ENCODE data around the gene NPLOC4. TPM values are rescaled to one million over a fixed set of nuclear protein-coding genes. Genes with fewer than 3 reads are reported as not detected.

Gene NPLOC4
- total RNA-seq, 1 experiment from 2014 or later = 208 TPM

- ChIA-PET CTCF (no interaction called here), POLR2A (ENCODE audit: unreplicated experiment) (no interaction called here)
- no peaks in the 10 kb centered on the region for H3K9me2 ChIP-seq (ENCODE audit: insufficient read depth)
- DNase-seq = no peak
- no TSS peak for BruUV-seq (replicated peaks)
- no peaks in the 10 kb centered on the region for H3K9me3 ChIP-seq (ENCODE audit: insufficient read depth, low read depth)
- no peaks in the 10 kb centered on the region for H4K20me1 ChIP-seq (ENCODE audit: insufficient read depth)
- H3K4me1 ChIP-seq (replicated peaks; ENCODE audit: insufficient read depth) = peaks cover 10% of the 10 kb centered on the region
- intact Hi-C loops (cut with micrococcal nuclease; ENCODE audit: unreplicated experiment) = no loop called here
- no peak overlapping the region for H3K4me2 ChIP-seq
- H3K27ac ChIP-seq = no peak overlapping the region
- peaks cover 38% of the 10 kb centered on the region for H3F3A ChIP-seq (ENCODE audit: insufficient read depth, low read depth)
- TF ChIP-seq EZH2 (IDR thresholded peaks at IDR 0.05; ENCODE audit: low read depth) (no peak), CTCF (conservative IDR thresholded peaks at IDR 0.05) (no peak)
- no peaks in the 10 kb centered on the region for H3K79me2 ChIP-seq (ENCODE audit: low read depth)
- H3K27me3 ChIP-seq (ENCODE audit: insufficient read depth, low read depth) = no peaks in the 10 kb centered on the region
- no peaks in the 10 kb centered on the region for H3K36me3 ChIP-seq (ENCODE audit: low read depth)
- no peak overlapping the region for H3K4me3 ChIP-seq
- no peak overlapping the region for H2AFZ ChIP-seq
Observed at GRCh38 chr17:81556863-81557262, 80.0 kb downstream of the NPLOC4 start.

- no peak overlapping the region for H3K4me2 ChIP-seq
- no peaks in the 10 kb centered on the region for H3K9me3 ChIP-seq (ENCODE audit: insufficient read depth, low read depth)
- CTCF ChIA-PET = interaction anchor here (0.6 to 0.9 kb wide), 2 partner anchors 8 to 10 kb away, joined by 3 to 14 read pairs; no protein-coding TSS in a partner anchor
- no peak overlapping the region for H3K4me3 ChIP-seq
- intact Hi-C loops (cut with micrococcal nuclease; ENCODE audit: unreplicated experiment) = no loop called here
- H2AFZ ChIP-seq = no peak overlapping the region
- POLR2A ChIA-PET (ENCODE audit: unreplicated experiment) = interaction anchor here (0.6 kb wide), 2 partner anchors 86 to 155 kb away, joined by 3 to 14 read pairs; no protein-coding TSS in a partner anchor
- no TSS peak for BruUV-seq (replicated peaks)
- no peaks in the 10 kb centered on the region for H3K9me2 ChIP-seq (ENCODE audit: insufficient read depth)
- TF ChIP-seq CTCF (conservative IDR thresholded peaks at IDR 0.05) (no peak), EZH2 (IDR thresholded peaks at IDR 0.05; ENCODE audit: low read depth) (no peak)
- peaks cover 36% of the 10 kb centered on the region for H3F3A ChIP-seq (ENCODE audit: insufficient read depth, low read depth)
- no peak overlapping the region for H3K27ac ChIP-seq
- H3K4me1 ChIP-seq (replicated peaks; ENCODE audit: insufficient read depth) = peaks cover 10% of the 10 kb centered on the region
- no peaks in the 10 kb centered on the region for H4K20me1 ChIP-seq (ENCODE audit: insufficient read depth)
- H3K36me3 ChIP-seq (ENCODE audit: low read depth) = no peaks in the 10 kb centered on the region
- H3K27me3 ChIP-seq (ENCODE audit: insufficient read depth, low read depth) = no peaks in the 10 kb centered on the region
- H3K79me2 ChIP-seq (ENCODE audit: low read depth) = peaks cover 5% of the 10 kb centered on the region; the same call in 1 of the 2 replicates
- DNase-seq = no peak
Observed at GRCh38 chr17:81556175-81556691, 80.7 kb downstream of the NPLOC4 start.

GRCh38 chr17:81553616-81554181, 83.2 kb downstream of the NPLOC4 start:
- peak in 1 of 2 experiments; percentile 54 for DNase-seq
- H3K27ac ChIP-seq = 0 out of 2 replicates have a peak overlapping the region, but pooled peaks have one; percentile 16
- H3K4me2 ChIP-seq = peak overlapping the region; percentile 80
- ChIA-PET CTCF (no interaction called here), POLR2A (ENCODE audit: unreplicated experiment) (no interaction called here)
- H3K4me3 ChIP-seq = peak overlapping the region; percentile 62; the same call in 1 of the 2 replicates
- peaks cover 10% of the 10 kb centered on the region for H3K4me1 ChIP-seq (replicated peaks; ENCODE audit: insufficient read depth)
- peaks cover 36% of the 10 kb centered on the region for H3F3A ChIP-seq (ENCODE audit: insufficient read depth, low read depth)
- H3K36me3 ChIP-seq (ENCODE audit: low read depth) = no peaks in the 10 kb centered on the region
- no peaks in the 10 kb centered on the region for H4K20me1 ChIP-seq (ENCODE audit: insufficient read depth)
- no peaks in the 10 kb centered on the region for H3K27me3 ChIP-seq (ENCODE audit: insufficient read depth, low read depth)
- H3K9me3 ChIP-seq (ENCODE audit: insufficient read depth, low read depth) = no peaks in the 10 kb centered on the region
- H2AFZ ChIP-seq = no peak overlapping the region
- BruUV-seq (replicated peaks) = TSS peak; percentile 39
- intact Hi-C loops (cut with micrococcal nuclease; ENCODE audit: unreplicated experiment) = loop anchor here (1.0 to 2.0 kb wide), 2 partner anchors 23 to 35 kb away; no protein-coding TSS in a partner anchor
- TF ChIP-seq CTCF (conservative IDR thresholded peaks at IDR 0.05) = no peak
- TF ChIP-seq EZH2 (IDR thresholded peaks at IDR 0.05; ENCODE audit: low read depth) = no peak
- peaks cover 7% of the 10 kb centered on the region; the same call in 1 of the 2 replicates for H3K79me2 ChIP-seq (ENCODE audit: low read depth)
- H3K9me2 ChIP-seq (ENCODE audit: insufficient read depth) = no peaks in the 10 kb centered on the region
